Panc1 (cell line): ENCODE results near the gene TJP1. TPM values are rescaled to one million over a fixed set of nuclear protein-coding genes. Genes with fewer than 3 reads are reported as not detected.

Experiments
- ATAC-seq: fragments of 200-7000 bp; cut with Tn5 transposase; 2 replicates; pipeline ENCODE4 v1.9.1; 2020; ENCODE audit warnings: mild to moderate bottlenecking, moderate library complexity
- BruUV-seq: library from RNA; stranded (reverse); fragments of 400-500 nt; replicated peaks from 2 replicates; lab custom pipeline; 2021; lab: Mats Ljungman, UMichigan
- CTCF ChIA-PET: fragments of 300-600 bp; sonication (Branson Sonifier 250); formaldehyde crosslinking; loops from one replicate; lab custom pipeline; 2022; ENCODE audit warnings: antibody characterized with exemption; lab: Charles Lee
- POLR2A ChIA-PET: fragments of 300-600 bp; sonication (Branson Sonifier 250); formaldehyde crosslinking; loops from one replicate; lab custom pipeline; 2022; ENCODE audit warnings: antibody characterized with exemption; lab: Charles Lee
- DNase-seq: peaks from one replicate; pipeline ENCODE4 v3.0.0-alpha.2; 2010; ENCODE audit warnings: low read depth, low spot score
- H3K27ac ChIP-seq: 2 replicates; pipeline ENCODE4 v1.5.1; 2011; ENCODE audit warnings: mild to moderate bottlenecking, low read length, inconsistent platforms
- H3K27me3 ChIP-seq: fragments of 200-500 bp; sonication (Bioruptor generic); 2 replicates; pipeline ENCODE4 v1.6.0; 2014; ENCODE audit warnings: low read length, inconsistent platforms; ENCODE audit not compliant: control insufficient read depth, insufficient read depth
- H3K36me3 ChIP-seq: fragments of 200-500 bp; sonication (Bioruptor generic); 2 replicates; pipeline ENCODE4 v1.5.1; 2014; ENCODE audit warnings: inconsistent platforms, mild to moderate bottlenecking, low read length, moderate library complexity; ENCODE audit not compliant: control insufficient read depth, insufficient read depth
- H3K4me1 ChIP-seq: 2 replicates; pipeline ENCODE4 v1.5.1; 2011; ENCODE audit warnings: inconsistent platforms, mild to moderate bottlenecking, low read length, moderate library complexity; ENCODE audit not compliant: control insufficient read depth, insufficient read depth
- H3K4me3 ChIP-seq, 2 experiments: 2 replicates each; pipeline ENCODE4 v1.5.1; 2011 to 2012; ENCODE audit warnings: low read depth in 2 of 2, low read length in 2 of 2, mild to moderate bottlenecking in 2 of 2, inconsistent platforms in 1 of 2, moderate library complexity in 1 of 2
- H3K9me3 ChIP-seq: fragments of 200-500 bp; sonication (Bioruptor generic); 2 replicates; pipeline ENCODE4 v1.5.1; 2014; ENCODE audit warnings: low read depth, mild to moderate bottlenecking, inconsistent platforms, low read length, moderate library complexity; ENCODE audit not compliant: control insufficient read depth, insufficient read depth
- POLR2AphosphoS5 ChIP-seq: IDR thresholded peaks from 2 replicates; pipeline ENCODE4 v1.6.1; 2012; ENCODE audit warnings: mild to moderate bottlenecking, low read depth, low read length, moderate library complexity
- SIN3A ChIP-seq: IDR thresholded peaks from 2 replicates; pipeline ENCODE4 v1.6.1; 2012; ENCODE audit warnings: low read depth, mild to moderate bottlenecking, low read length, moderate library complexity, borderline replicate concordance; ENCODE audit not compliant: insufficient read depth
- TCF7L2 ChIP-seq: IDR thresholded peaks from 2 replicates; pipeline ENCODE4 v1.6.1; 2011; ENCODE audit warnings: mild to moderate bottlenecking, low read depth, low read length, inconsistent platforms
- in situ Hi-C: cut with HindIII; loops from 2 replicates; pipeline ENCODE4 v1.10.0; 2016; ENCODE audit warnings: low sequenced_read_pairs, low pct_unique_long_range_greater_than_20kb
- intact Hi-C: fragments of 100-400 bp; cut with micrococcal nuclease; formaldehyde crosslinking; loops from one replicate; pipeline ENCODE4 v1.10.0; 2022; ENCODE audit not compliant: unreplicated experiment
- total RNA-seq: library from RNA; stranded (reverse); gene quantifications from one replicate; pipeline ENCODE4 v1.2.1, GENCODE V29; 2021; ENCODE audit not compliant: unreplicated experiment
- TF ChIP-seq, protein P1 (sequence below), 2 experiments: IDR thresholded peaks; 2 replicates each; pipeline ENCODE4 v1.6.1; 2011 to 2012; ENCODE audit warnings: low read depth in 2 of 2, control low read depth in 1 of 2, low read length in 1 of 2, mild to moderate bottlenecking in 1 of 2, moderate library complexity in 1 of 2; ENCODE audit not compliant: insufficient read depth in 1 of 2
- TF ChIP-seq, protein P2 (sequence below): fragments of 450-650 bp; IDR thresholded peaks from 2 replicates; pipeline ENCODE4 v1.5.1; 2017; ENCODE audit warnings: mild to moderate bottlenecking

Gene TJP1
- total RNA-seq, 1 experiment from 2014 or later: 79.1 TPM

DNA sequence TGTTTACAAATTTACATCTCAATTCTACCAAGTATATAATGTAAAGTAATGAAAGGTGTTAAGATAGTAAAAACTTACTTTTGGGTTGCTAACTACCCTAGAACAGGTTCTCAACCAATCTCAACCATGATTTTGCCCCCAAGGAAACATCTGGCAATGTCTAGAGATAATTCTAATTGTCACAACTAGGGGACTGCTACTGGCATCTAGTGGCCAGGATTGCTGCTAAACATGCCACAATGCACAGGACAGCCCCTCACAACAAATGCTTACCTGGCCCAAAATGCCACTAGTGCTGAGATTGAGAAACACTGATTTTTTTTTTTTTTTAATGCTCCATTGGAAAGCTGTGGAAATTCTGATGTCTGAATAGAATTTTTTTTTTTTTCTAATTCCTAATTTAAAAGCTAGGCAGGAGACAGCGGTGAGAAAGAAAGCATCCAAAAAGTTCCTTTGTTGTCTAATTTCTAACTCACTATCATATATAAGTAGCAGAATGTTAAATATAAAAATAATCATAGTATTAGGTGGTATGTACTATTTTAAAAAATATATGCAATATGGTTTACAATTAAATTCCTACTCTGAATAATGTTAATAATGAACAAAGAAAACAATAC, 81.5 kb downstream of the TJP1 start:
- H3K27ac ChIP-seq: no peak overlapping the region
- TF ChIP-seq TCF7L2 (no peak), POLR2AphosphoS5 (no peak)
- TF ChIP-seq, protein P1, sequence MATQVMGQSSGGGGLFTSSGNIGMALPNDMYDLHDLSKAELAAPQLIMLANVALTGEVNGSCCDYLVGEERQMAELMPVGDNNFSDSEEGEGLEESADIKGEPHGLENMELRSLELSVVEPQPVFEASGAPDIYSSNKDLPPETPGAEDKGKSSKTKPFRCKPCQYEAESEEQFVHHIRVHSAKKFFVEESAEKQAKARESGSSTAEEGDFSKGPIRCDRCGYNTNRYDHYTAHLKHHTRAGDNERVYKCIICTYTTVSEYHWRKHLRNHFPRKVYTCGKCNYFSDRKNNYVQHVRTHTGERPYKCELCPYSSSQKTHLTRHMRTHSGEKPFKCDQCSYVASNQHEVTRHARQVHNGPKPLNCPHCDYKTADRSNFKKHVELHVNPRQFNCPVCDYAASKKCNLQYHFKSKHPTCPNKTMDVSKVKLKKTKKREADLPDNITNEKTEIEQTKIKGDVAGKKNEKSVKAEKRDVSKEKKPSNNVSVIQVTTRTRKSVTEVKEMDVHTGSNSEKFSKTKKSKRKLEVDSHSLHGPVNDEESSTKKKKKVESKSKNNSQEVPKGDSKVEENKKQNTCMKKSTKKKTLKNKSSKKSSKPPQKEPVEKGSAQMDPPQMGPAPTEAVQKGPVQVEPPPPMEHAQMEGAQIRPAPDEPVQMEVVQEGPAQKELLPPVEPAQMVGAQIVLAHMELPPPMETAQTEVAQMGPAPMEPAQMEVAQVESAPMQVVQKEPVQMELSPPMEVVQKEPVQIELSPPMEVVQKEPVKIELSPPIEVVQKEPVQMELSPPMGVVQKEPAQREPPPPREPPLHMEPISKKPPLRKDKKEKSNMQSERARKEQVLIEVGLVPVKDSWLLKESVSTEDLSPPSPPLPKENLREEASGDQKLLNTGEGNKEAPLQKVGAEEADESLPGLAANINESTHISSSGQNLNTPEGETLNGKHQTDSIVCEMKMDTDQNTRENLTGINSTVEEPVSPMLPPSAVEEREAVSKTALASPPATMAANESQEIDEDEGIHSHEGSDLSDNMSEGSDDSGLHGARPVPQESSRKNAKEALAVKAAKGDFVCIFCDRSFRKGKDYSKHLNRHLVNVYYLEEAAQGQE (IDR thresholded peaks at IDR 0.05; ENCODE audit: insufficient read depth in 1 of 2, low read depth in 2 of 2, low read length in 1 of 2): no peak
- TF ChIP-seq, protein P2, sequence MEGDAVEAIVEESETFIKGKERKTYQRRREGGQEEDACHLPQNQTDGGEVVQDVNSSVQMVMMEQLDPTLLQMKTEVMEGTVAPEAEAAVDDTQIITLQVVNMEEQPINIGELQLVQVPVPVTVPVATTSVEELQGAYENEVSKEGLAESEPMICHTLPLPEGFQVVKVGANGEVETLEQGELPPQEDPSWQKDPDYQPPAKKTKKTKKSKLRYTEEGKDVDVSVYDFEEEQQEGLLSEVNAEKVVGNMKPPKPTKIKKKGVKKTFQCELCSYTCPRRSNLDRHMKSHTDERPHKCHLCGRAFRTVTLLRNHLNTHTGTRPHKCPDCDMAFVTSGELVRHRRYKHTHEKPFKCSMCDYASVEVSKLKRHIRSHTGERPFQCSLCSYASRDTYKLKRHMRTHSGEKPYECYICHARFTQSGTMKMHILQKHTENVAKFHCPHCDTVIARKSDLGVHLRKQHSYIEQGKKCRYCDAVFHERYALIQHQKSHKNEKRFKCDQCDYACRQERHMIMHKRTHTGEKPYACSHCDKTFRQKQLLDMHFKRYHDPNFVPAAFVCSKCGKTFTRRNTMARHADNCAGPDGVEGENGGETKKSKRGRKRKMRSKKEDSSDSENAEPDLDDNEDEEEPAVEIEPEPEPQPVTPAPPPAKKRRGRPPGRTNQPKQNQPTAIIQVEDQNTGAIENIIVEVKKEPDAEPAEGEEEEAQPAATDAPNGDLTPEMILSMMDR: peak; percentile 55
- ChIA-PET CTCF (interaction anchor here (0.6 to 0.7 kb wide), 6 partner anchors 13 to 854 kb away, joined by 3 to 6 read pairs (median 6); no protein-coding TSS in a partner anchor), POLR2A (interaction anchor here (0.7 kb wide), 1 partner anchor 187 kb away, joined by 7 read pairs; no protein-coding TSS in a partner anchor)
- H3K36me3 ChIP-seq: peaks cover 8% of the 10 kb centered on the region; the same call in 1 of the 2 replicates
- no peaks in the 10 kb centered on the region for H3K27me3 ChIP-seq
- no peak overlapping the region for H3K4me3 ChIP-seq
- H3K9me3 ChIP-seq: no peaks in the 10 kb centered on the region
- intact Hi-C loops (no loop called here), in situ Hi-C loops (no loop called here)
- BruUV-seq: no TSS peak
- H3K4me1 ChIP-seq: no peaks in the 10 kb centered on the region
- ATAC-seq: no peak
- DNase-seq: no peak

DNA sequence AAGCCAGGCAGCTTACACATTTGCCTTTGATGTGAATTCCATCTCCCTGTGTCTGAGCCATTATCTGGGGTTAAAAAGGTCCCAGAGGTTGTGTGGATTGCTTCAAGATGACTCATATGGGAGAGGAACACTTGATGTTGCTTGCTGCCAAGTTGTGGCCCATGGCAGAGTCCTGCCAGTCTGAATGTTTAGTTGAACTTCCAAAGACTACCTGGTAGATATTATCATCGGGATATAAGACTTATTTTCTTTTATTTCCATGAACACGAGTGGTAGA, 85.6 kb downstream of the TJP1 start:
- in situ Hi-C loops: no loop called here
- Histone ChIP-seq H3K36me3 (peaks cover 20% of the 10 kb centered on the region), H3K27ac (no peak overlapping the region), H3K4me3 (no peak overlapping the region), H3K27me3 (no peaks in the 10 kb centered on the region), H3K4me1 (no peaks in the 10 kb centered on the region), H3K9me3 (no peaks in the 10 kb centered on the region)
- BruUV-seq: no TSS peak
- intact Hi-C loops: loop anchor here (5.0 kb wide), 1 partner anchor 51 kb away; no protein-coding TSS in a partner anchor
- ChIA-PET CTCF (no interaction called here), POLR2A (no interaction called here)
- ATAC-seq: peak; percentile 58; the same call in 1 of the 2 replicates
- TF ChIP-seq TCF7L2 (peak; percentile 35; the same call in 1 of the 2 replicates), SIN3A (no peak)
- DNase-seq: no peak
